ENCODE results near the gene MCTP1. TPM values are rescaled to one million over a fixed set of nuclear protein-coding genes. Genes with fewer than 3 reads are reported as not detected.

The MCTP1 gene
- total RNA-seq, 1 donor = 5.8 TPM

- no peaks in the 10 kb centered on the region for H3K36me3 ChIP-seq (ENCODE audit: insufficient read depth, low read length)
- H3K4me2 ChIP-seq (ENCODE audit: insufficient read depth, low read length) = no peak overlapping the region
- no peak for DNase-seq (ENCODE audit: insufficient read length, low spot score, missing footprints)
- H3K4me1 ChIP-seq (ENCODE audit: insufficient read depth, low read length) = no peaks in the 10 kb centered on the region
- peak overlapping the region; percentile 56 for H2AFZ ChIP-seq (ENCODE audit: low read length)
- no peaks in the 10 kb centered on the region for H3K9me3 ChIP-seq (ENCODE audit: low read depth, low read length)
- no peak overlapping the region for H3K27ac ChIP-seq (ENCODE audit: low read depth, low read length)
- no peaks in the 10 kb centered on the region for H3K27me3 ChIP-seq (ENCODE audit: insufficient read depth, low read length)
- no peaks in the 10 kb centered on the region for H3K79me2 ChIP-seq (ENCODE audit: insufficient read depth, low read length)
- no peak overlapping the region for H3K4me3 ChIP-seq (ENCODE audit: insufficient read depth, low read length)
- H4K20me1 ChIP-seq (ENCODE audit: insufficient read depth, low read length) = no peaks in the 10 kb centered on the region
- TF ChIP-seq, protein P1, sequence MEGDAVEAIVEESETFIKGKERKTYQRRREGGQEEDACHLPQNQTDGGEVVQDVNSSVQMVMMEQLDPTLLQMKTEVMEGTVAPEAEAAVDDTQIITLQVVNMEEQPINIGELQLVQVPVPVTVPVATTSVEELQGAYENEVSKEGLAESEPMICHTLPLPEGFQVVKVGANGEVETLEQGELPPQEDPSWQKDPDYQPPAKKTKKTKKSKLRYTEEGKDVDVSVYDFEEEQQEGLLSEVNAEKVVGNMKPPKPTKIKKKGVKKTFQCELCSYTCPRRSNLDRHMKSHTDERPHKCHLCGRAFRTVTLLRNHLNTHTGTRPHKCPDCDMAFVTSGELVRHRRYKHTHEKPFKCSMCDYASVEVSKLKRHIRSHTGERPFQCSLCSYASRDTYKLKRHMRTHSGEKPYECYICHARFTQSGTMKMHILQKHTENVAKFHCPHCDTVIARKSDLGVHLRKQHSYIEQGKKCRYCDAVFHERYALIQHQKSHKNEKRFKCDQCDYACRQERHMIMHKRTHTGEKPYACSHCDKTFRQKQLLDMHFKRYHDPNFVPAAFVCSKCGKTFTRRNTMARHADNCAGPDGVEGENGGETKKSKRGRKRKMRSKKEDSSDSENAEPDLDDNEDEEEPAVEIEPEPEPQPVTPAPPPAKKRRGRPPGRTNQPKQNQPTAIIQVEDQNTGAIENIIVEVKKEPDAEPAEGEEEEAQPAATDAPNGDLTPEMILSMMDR (IDR thresholded peaks at IDR 0.05; ENCODE audit: extremely low read depth, low read depth, low read length) = no peak
Measured at GRCh38 chr5:94731471-94731870, 553.4 kb downstream of the MCTP1 start.

DNA sequence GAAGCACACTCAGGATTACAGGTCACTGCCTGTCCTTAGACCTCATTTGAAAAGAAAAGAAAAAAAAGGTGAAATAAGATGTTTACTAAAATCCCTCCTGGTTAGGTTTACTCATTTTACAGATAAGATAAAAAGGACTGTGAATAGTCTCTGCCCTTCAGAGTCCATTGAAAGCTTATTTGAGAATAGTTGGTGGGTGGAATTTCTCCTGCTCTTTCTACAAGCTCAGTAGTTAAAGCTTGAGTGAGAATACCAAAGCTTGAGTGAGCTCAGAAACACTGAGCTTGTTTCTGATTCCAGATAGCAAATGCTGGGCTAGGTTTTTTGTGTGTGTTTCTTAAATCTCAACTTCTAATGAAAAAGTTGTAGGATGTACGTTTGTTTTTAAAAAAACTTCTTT, 559.8 kb downstream of the MCTP1 start:
- H3K4me3 ChIP-seq (ENCODE audit: insufficient read depth, low read length) = no peak overlapping the region

GRCh38 chr5:94715768-94716167, 569.1 kb downstream of the MCTP1 start:
- H2AFZ ChIP-seq (ENCODE audit: low read length) = no peak overlapping the region
- no peaks in the 10 kb centered on the region for H3K36me3 ChIP-seq (ENCODE audit: insufficient read depth, low read length)
- no peak overlapping the region for H3K27ac ChIP-seq (ENCODE audit: low read depth, low read length)
- no peaks in the 10 kb centered on the region for H3K27me3 ChIP-seq (ENCODE audit: insufficient read depth, low read length)
- no peak overlapping the region for H3K4me3 ChIP-seq (ENCODE audit: insufficient read depth, low read length)
- no peaks in the 10 kb centered on the region for H4K20me1 ChIP-seq (ENCODE audit: insufficient read depth, low read length)
- H3K4me2 ChIP-seq (ENCODE audit: insufficient read depth, low read length) = no peak overlapping the region
- no peaks in the 10 kb centered on the region for H3K9me3 ChIP-seq (ENCODE audit: low read depth, low read length)
- no peaks in the 10 kb centered on the region for H3K79me2 ChIP-seq (ENCODE audit: insufficient read depth, low read length)
- no peak for DNase-seq (ENCODE audit: insufficient read length, low spot score, missing footprints)
- TF ChIP-seq, protein P1 (IDR thresholded peaks at IDR 0.05; ENCODE audit: extremely low read depth, low read depth, low read length) = no peak
- no peaks in the 10 kb centered on the region for H3K4me1 ChIP-seq (ENCODE audit: insufficient read depth, low read length)

More for the DNA sequence above, 559.8 kb downstream of the MCTP1 start:
- no peaks in the 10 kb centered on the region for H3K4me1 ChIP-seq (ENCODE audit: insufficient read depth, low read length)
- no peaks in the 10 kb centered on the region for H3K9me3 ChIP-seq (ENCODE audit: low read depth, low read length)
- H2AFZ ChIP-seq (ENCODE audit: low read length) = peak overlapping the region; percentile 14
- no peak for DNase-seq (ENCODE audit: insufficient read length, low spot score, missing footprints)
- H3K4me2 ChIP-seq (ENCODE audit: insufficient read depth, low read length) = no peak overlapping the region
- no peaks in the 10 kb centered on the region for H4K20me1 ChIP-seq (ENCODE audit: insufficient read depth, low read length)
- no peaks in the 10 kb centered on the region for H3K36me3 ChIP-seq (ENCODE audit: insufficient read depth, low read length)
- H3K79me2 ChIP-seq (ENCODE audit: insufficient read depth, low read length) = no peaks in the 10 kb centered on the region
- H3K27ac ChIP-seq (ENCODE audit: low read depth, low read length) = no peak overlapping the region
- TF ChIP-seq, protein P1 (IDR thresholded peaks at IDR 0.05; ENCODE audit: extremely low read depth, low read depth, low read length) = no peak
- H3K27me3 ChIP-seq (ENCODE audit: insufficient read depth, low read length) = no peaks in the 10 kb centered on the region

GRCh38 chr5:94711785-94712184, 573.1 kb downstream of the MCTP1 start:
- no peak for DNase-seq (ENCODE audit: insufficient read length, low spot score, missing footprints)

More at GRCh38 chr5:94711785-94712184, 573.1 kb downstream of the MCTP1 start:
- peaks cover 6% of the 10 kb centered on the region for H3K36me3 ChIP-seq (ENCODE audit: insufficient read depth, low read length)
- H3K79me2 ChIP-seq (ENCODE audit: insufficient read depth, low read length) = no peaks in the 10 kb centered on the region
- TF ChIP-seq, protein P1 (IDR thresholded peaks at IDR 0.05; ENCODE audit: extremely low read depth, low read depth, low read length) = no peak
- H3K27ac ChIP-seq (ENCODE audit: low read depth, low read length) = no peak overlapping the region
- H3K4me2 ChIP-seq (ENCODE audit: insufficient read depth, low read length) = no peak overlapping the region
- no peak overlapping the region for H2AFZ ChIP-seq (ENCODE audit: low read length)
- H3K9me3 ChIP-seq (ENCODE audit: low read depth, low read length) = no peaks in the 10 kb centered on the region
- H3K4me3 ChIP-seq (ENCODE audit: insufficient read depth, low read length) = no peak overlapping the region
- no peaks in the 10 kb centered on the region for H4K20me1 ChIP-seq (ENCODE audit: insufficient read depth, low read length)
- no peaks in the 10 kb centered on the region for H3K4me1 ChIP-seq (ENCODE audit: insufficient read depth, low read length)
- no peaks in the 10 kb centered on the region for H3K27me3 ChIP-seq (ENCODE audit: insufficient read depth, low read length)

Data from osteoblast (primary cell).